Measurements from ENCODE around the gene SAMD4A.
A peak's percentile ranks its signal among the peaks of the same experiment; 100 is the strongest.

- TF ChIP-seq CTCF (conservative IDR thresholded peaks at IDR 0.05 in 1 of 2, IDR thresholded peaks at IDR 0.05 in 1 of 2; ENCODE audit: extremely low read depth in 1 of 2, insufficient read depth in 1 of 2, low read depth in 1 of 2, low read length in 2 of 2) (peak; percentile 6 to 18), EZH2 (IDR thresholded peaks at IDR 0.05; ENCODE audit: borderline replicate concordance, low read length) (no peak)
Observed at GRCh38 chr14:54555651-54556050, 11.3 kb upstream of the SAMD4A start.

All from mammary epithelial cell (primary cell).